Myocyte (in vitro differentiated cells): ENCODE measurements around the gene CIZ1. TPM values are rescaled to one million over a fixed set of nuclear protein-coding genes. Genes with fewer than 3 reads are reported as not detected.
"Not testable (repeated sequence)": the region's sequence is repeated elsewhere in the genome, so short reads cannot be mapped to it uniquely, and the experiment has no call there.

Experiments used
- DNase-seq: peaks from one replicate; pipeline ENCODE4 v3.0.0-alpha.2; 2012; ENCODE audit warnings: low read depth
- total RNA-seq: library from RNA; depleted of rRNA; stranded (reverse); fragments of >200 nt; gene quantifications from 2 replicates; pipeline ENCODE4 v1.2.3, GENCODE V29; 2014

Gene CIZ1
- total RNA-seq, 1 donor from 2014 or later: 47.4 TPM

DNA sequence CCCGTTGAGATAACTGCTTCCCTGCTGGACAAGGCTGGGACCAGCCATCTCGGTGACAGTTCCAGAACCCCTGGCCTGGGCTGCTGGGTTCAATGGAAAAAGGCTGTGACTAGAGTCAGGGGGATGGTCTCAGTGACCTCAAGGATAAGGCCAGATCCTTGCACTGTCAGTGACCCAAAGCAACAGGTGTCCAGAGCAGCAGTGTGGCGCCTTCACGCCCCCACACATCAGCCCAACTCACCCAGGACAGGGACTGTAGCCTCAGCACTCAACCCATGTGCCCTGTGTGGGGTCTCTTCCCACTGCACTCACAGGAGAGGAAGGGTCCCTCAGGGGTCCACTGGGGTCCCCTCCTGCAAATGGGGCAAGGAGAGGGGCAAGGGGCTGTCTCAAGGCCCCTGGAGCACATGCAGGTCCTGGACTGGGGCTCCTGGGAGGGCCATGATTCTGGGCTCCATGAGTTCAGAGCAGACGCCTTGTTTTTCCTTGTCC, 42.8 kb downstream of the CIZ1 start:
- DNase-seq: no peak

DNA sequence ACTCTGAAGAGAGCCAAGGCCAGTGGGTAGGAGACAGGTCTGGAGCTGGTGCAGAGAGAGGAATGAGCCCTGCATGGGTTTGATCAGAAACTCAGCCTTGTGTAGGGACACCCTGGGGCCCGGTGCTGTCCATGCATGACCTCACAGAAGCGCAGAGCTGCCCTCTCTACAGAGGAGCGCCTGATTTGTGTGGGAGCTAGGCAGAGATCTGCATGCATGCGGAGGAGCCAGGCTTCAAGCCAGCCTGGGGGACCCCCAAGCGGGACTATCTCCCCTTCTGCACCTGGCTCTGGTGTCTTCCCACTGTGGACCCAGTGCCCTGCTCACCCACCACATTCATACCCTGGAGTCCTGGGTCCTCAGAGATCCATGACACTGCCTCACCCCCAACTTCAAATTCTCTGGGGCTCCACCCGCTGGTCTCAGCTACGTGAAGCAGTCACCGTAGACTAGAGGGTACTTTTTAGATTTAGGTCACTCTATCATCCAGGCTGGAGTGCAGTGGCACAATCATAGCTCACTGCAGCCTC, 44.7 kb downstream of the CIZ1 start:
- no peak for DNase-seq

DNA sequence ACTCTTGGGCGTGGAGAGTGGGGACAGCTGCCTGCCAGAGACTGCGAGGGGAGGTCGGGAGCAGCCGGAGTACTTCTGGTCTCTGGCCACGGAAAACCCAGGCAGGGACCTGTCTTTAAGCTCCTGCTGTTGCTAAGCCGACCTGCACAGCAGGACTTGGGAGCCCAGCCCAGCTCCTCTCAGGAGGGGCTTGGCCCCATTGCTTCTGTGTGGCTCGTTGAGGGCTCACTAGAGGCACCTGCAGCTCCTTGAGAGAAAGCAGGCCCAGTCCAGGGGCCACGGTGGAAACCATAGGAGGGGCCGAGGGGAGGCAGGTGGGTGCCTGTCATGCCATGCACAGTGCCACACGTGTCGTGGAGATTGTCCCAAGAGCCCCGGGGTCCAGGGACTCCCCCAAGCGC, 45.4 kb downstream of the CIZ1 start:
- no peak for DNase-seq

DNA sequence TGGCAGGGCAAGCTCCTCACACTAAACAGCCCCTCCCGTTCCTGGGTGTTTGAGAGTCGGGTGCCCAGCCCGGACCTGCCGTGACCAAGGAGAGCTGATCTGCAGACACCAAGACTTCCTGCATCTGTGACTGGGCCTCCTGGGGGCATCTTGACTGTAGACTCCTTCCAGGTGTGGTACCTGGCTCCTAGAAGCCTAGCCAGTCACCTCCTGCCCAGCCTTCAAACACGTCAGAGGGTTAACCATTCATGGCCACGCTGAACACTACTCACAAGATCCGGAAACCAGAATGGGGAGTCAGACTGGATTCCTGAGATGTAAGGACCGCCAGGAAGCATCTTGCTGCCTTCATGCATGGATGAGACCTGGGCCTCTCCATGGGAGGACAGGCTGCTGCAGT, 45.8 kb downstream of the CIZ1 start:
- DNase-seq: no peak

DNA sequence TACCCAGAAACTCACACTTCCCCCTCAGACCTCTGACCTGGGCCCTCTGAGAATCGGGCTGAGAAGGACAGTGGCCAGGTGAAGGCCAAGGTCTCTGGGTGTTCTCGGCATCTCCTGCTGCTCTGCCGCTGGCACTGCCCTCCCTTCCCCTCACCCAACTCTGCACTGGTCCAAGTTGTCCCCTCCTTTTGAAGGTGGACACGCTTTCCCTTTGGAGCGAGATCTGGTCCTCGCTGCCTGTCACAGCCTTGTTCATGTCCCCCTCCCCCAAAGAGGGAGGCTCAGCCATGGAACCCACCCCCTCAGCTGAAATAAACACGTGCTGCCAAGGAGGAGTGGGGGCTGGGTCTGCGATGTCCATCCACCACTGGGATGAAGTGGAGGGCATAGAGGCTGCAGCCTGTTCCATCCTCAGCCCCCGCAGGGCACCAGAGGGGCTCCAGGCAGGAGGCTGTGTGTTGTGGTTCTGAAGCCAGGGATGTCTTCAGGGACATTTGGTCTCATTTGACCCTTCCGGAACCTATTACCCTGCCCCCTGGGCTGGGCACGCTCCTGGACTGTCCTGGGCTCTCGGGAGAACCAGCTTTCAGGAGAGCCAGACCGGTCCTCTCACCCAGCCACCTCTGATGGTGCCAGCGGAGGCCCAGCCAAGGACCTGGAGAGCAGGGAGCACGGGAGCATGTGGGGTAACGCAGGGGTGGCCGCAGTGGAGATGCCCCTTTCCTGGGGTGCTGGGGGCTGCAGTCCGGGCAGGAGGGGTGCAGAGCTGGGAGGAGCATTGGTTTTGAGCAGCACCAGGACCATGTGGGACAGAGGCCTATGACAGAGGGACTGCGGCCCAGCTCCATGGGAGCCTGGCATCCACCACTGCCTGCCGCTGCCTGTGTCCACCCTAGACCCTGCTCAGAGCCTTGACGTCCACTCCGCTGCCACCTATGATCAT, 46.9 kb downstream of the CIZ1 start:
- DNase-seq: no peak

DNA sequence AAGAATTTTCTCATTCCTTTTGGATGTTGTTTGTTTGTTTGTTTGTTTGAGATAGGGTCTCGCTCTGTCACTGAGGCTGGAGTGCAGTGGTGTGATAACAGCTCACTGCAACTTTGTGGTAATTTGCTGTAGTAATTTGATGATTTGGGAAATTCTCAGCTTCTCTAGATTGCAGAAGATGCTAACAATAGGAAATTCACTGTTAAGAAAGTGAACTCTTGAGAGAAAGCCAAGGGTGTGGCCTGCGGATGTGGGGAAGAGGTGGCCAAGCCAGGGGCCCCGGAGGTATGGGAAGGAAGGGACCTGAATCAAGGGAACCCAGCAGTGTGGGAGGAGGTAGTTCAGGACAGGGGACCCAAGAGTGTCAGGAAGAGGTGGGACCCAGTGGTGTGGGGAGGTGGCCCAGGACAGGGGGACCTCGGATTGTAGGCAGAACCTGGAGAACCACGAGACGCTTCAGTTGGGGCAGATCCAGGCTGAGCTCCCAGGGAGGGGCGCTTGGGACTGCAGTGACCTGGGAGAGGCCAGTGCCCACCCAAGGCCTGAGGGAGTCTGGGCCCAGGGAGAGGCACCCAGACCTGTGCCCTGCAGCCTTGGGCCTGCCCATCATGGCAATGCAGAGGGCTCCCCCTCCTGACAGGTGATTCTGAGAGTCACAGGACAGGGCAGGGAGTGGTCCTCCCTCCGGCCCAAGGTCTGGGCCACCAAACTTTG, 47.7 kb downstream of the CIZ1 start:
- DNase-seq: no peak

DNA sequence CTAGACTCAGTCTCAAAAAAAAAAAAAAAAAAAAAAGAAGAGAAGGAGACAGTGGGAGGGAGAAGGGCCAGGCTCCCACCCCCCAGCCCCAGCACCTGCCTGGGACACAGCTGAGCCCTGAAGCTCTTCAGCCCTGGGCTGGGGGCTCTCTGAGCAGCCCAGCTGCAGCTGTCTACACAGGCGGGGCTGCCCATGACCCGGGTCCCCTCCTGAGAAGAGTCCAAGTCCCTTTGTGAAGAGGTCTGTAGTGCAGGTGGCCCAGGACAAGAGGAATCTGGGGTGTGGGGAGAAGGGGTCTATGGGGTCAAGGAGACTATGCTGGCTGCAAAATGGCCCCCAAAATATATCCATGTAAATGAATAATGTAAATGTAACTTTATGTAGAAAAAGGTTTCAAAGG, 48.8 kb downstream of the CIZ1 start:
- DNase-seq: no peak

DNA sequence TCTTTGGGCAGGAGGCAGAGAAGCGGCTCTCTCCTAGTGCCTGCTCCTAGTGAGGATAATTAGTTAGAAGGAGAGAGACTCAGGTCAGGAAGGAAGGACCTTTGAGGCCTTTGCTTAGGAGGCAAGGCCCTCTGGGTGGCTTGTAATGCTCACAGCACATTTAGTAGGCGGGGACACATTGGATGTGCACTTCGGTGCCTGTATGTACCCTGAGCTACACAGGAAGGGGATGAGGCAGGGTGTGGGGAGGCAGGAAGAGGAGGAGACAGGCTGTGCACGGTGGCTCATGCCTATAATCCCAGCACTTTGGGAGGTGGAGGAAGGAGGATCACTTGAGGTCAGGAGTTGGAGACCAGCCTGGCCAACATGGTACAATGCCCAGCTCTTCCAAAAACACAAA, 49.3 kb downstream of the CIZ1 start:
- no peak for DNase-seq

DNA sequence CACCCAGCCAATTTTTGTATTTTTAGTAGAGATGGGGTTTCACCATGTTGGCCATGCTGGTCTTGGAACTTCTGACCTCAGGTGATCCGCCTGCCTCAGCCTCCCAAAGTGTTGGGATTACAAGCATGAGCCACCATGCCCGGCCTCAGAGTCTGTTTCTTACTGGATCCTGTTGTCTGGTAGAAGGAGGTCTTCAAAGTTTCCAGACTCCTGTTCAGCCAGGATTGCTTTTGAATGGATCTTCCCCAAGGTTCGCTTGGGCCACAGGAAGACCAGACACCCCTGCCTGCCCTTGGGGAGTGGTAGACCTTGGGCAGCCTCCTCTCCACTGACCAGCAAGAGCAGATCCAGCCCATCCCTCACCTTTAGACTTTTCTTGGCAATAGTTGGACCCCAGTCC, 49.8 kb downstream of the CIZ1 start:
- no peak for DNase-seq

DNA sequence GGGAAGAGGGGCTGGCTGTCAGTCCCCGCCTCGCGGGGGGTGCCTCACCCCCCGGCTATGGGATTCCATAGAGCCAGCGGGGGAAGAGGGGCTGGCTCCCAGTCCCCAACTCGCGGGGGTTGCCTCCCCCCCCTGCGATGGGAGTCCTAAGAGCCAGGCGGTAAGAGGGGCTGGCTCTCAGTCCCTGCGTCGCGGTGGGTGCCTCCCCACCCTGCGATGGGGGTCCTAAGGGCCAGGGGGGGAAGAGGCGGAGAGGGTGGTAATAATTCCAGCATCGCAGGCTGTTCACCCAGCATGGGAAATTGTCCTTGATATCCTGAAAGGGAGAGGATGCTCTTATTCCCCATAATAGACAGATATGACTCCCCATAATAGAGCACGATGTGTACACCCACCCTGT, 51.8 kb downstream of the CIZ1 start:
- no peak for DNase-seq

DNA sequence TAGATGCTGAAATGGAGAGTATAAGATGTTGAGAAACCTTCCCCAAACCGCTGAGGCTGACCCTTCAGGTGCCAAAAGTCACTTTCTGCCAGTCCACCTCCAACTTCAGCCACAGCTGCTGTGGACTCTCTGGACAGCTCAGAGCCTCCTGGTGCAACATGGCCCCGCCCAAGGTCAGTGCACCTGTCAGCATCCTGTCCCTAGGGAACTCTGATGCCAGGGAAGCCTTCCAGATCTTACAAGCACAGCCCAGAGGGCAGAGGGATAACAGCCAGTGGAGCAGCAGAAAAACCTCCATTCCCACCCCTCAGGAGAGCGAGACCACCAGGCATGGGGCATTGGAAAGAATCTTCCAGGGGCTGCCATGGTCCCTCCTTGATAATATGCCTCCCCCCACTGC, 53.4 kb downstream of the CIZ1 start:
- peak; percentile 80 for DNase-seq

DNA sequence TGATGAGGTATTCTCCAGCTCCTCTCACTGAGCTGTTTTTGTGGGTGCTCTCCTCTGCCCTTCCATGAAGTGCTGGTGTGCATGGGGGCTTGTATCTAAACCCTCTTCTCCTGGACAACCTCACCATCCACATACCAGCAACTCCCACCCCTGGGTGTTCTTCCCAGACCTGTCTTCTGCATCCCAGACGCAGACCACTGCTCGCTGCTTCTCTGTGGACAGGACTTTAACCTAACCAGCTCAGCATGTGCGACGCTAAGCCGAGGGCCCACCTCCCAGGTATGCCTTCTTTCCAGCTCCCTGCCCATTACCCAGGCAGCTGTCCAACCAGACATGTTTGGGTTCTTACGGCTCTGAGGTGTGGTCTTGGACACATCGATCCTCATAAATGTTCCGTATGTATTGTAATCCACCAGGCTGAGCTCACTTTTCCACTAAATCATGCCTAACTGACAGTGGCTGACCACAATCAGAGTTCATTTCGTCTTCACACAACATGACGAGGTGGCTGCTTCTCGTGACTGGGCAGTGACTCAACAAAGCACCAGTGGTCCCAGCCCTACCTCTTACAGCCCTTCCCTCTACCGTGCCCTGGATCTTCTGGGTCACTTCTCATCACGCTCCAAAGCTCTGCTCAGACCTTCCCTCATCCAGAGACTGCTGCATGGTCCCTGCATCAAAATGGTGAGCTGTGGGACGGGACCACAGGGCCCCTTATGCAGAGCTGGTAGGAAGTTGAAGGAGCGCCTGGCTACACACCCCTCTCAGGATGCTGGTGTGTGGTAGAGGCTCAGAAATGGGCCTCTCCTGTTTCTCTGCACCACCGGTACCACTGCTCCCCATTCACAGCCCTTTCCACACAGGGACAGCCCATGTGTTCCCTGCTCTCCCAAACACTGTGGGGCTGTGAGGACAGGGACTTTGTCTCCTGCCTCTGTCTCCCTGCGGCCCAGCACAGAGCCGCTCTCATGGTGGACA, 54.3 kb downstream of the CIZ1 start:
- peak; percentile 84 for DNase-seq

DNA sequence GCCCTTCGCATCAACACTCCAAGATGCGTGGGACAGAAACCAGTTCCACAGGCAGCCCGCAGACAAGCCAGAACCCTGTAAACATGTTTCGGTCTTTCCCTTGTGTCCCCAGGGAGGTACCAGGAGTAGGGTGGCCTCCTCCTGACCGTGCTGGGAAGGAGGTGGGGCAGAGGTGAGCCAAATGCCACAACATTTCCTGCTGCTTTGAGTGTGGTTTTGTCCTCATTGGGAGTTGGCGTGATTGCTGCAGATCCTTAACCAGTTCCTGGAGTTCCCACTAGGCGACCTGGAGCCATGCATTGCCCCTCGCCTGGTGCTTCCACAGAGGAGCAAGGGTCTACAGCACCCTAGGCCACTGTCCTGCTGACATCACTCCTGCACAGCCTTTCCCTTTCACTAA, 55.8 kb downstream of the CIZ1 start:
- not testable (repeated sequence) for DNase-seq

DNA sequence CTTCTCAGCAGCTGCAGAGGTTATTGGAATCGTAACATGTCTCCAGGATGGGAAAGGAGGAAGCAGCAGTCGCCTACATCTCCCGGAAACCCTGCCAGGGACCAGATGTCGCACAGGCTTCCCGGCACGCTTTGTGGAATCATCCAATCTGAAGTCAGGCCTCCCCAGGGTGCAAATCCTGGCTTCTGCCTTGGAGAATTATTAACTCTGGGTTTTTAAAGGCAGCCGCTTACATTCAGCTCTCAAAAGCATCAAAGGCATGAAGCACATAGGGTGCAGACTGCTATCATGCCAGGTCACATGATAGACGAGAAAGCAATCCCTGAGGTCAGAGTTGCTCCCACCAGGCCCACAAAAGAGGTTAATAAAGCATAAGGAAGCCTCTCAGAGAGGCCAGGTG, 59.2 kb downstream of the CIZ1 start:
- not testable (repeated sequence) for DNase-seq

DNA sequence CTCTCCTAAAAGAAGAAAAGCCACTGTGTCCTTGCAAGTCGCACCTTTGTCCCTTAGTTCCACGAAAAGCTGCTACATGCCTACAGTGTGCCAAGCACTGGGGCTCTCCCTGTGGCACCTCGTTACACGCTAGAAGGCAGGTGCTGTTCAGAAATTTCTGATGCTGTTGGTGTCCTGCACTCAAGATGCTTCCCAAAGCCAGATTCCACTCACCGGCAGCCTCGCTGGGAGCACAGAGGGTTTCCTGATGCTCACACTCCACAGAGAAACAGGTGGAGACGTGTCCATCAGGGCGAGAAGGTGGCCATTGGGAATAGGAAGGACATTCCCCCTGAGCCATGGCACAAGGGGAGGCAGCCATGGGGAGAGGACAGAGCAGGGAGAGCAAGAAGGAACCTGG, 60.0 kb downstream of the CIZ1 start:
- DNase-seq: not testable (repeated sequence)

DNA sequence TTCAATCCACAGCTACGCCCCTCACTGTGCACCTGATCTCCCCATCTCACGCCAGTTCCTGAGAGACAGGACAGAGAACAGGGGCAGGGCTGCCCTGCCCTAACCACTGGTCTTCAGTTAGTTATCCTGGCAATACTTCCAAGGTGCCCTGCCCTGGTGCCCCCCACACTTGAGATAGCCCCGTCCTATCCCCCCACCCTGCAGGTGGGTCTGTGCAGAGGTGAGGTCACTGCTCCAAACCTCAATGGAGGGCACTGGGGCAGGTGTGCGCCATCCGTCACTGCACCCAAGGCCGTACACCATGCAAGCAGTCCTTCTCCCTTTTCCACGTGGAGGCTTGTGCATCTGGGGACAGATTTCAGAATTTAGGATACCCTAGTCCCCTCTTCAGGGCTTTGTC, 60.7 kb downstream of the CIZ1 start:
- DNase-seq: not testable (repeated sequence)

DNA sequence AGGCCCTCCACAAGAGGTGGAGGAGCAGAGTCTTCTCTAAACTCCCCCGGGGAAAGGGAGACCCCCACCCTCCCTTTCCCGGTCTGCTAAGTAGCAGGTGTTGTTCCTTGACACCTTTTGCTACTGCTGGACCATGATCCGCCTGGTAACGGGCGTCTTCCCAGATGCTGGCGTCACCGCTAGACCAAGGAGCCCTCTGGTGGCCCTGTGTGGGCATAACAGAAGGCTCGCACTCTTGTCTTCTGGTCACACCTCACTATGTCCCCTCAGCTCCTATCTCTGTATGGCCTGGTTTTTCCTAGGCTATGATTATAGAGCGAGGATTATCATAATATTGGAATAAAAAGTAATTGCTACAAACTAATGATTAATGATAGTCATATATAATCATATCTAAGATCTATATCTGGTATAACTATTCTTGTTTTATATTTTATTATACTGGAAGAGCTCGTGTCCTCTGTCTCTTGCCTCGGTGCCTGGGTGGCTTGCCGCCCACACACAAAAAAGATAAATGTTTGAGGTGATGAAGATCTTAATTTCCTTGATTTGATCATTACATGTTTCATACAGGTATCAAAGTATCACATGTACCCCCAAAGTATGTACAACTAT, 61.3 kb downstream of the CIZ1 start:
- not testable (repeated sequence) for DNase-seq

DNA sequence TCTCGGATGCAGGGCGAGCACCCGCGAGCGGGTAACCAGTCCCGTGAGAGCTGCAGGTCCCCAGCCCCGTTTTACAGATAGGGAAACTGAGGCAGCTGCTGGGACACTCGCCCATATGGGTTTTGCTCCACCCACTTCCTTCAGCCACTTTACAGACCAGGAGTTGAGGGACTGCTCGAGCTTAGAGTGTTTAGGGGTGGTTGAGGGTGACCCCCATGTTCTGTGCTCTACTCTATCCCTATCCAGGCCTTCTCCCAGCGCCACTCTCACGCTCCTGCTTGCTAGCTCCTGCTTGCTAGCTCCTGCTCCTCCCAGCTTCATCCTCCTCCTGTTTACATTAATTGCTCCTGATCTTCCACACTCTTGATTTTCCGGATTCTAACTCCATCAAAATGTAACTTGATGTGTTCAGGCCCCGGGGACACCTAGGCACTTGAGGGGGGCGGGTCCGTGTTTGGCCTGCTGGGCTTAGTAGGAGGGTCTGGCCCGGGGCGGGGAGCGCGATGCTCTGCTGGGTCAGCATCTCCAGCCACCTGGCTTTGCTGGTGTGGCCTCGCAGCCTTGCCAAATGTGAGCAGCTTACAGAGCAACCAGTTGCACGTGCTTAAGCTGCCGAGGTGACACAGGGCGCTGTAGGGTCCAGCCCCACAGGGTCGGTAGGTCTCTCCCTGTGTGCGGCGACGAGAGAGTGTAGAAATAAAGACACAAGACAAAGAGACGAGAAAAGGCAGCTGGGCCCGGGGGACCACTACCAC, 62.4 kb downstream of the CIZ1 start:
- DNase-seq: no peak

DNA sequence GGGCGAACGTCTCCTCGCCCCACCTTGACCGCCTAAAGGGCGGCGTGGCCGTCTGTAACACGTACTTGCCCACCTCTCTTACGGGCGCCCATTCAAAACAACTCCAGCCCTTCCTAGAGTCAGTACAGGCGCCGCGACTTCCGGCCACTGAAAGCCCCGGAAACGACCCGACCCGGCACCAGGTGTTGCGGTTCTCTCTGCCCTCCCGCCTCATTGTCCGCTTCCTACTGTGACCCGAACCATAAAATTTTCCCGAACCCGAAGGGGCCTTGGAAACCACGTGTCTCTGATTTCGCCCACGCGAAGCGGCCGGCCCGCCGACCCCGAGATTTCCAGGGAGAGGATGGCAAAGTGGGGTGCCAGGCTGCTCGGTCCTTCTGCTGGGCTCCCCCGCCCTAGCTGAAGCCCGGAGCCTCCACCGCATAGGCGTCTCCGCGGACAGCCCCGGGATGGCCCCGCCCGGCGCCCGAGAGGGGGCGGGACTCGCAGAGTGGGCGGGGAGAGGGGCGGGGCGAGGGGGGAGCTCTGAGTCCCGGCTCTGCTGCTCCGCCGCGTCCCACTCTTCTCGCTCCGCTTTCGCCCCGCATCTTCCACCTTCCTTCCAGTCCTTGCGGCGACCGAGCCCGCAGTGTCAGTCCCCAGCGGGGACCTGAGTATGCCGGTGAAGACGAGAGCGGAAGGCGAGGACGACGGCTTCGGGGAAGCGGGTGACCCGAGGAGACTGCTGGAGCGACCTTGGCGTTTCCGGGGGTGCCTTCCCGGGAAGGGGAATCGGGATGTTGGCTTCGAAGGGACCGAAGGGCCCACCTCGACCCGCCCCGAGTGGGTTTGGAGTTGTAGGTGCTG, 63.2 kb downstream of the CIZ1 start:
- peak; percentile 95 for DNase-seq
